Measurements from ENCODE around the gene KCNA10. TPM values are rescaled to one million over a fixed set of nuclear protein-coding genes. Genes with fewer than 3 reads are reported as not detected.

KCNA10 gene
- total RNA-seq, 1 donor from 2014 or later, result not detected

- DNase-seq (ENCODE audit: low read depth), result no peak
Observed at GRCh38 chr1:110478886-110479285, 40.1 kb downstream of the KCNA10 start.

- DNase-seq (ENCODE audit: low read depth), result no peak
Observed at GRCh38 chr1:110477967-110478640, 40.9 kb downstream of the KCNA10 start.

DNA sequence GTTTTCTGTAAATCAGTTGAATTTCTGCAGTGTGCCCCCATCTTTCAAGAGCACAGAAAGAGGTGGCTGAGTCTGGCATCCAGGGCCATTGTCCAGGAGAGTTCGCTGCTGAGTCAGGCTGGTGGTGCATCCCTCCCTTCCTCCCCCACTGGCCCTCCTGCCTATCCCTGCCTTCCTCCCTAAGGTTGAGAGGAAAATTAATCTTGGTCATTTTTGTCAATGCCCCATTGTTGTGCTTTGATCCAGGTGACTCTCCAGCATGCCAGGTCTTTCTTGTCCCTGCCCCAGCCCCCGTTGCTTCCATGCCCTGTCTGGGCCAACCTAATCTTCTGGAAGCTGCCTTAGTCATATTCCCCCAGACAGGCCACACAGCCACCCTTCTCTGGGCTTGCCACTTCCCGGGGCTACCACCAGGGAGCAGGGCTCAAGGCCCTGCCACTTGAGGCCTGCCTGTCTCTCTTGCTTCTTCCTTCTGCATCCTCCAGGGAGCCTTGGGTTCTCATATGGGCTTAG lies 41.5 kb downstream of the KCNA10 start:
- no peak for DNase-seq (ENCODE audit: low read depth)

DNA sequence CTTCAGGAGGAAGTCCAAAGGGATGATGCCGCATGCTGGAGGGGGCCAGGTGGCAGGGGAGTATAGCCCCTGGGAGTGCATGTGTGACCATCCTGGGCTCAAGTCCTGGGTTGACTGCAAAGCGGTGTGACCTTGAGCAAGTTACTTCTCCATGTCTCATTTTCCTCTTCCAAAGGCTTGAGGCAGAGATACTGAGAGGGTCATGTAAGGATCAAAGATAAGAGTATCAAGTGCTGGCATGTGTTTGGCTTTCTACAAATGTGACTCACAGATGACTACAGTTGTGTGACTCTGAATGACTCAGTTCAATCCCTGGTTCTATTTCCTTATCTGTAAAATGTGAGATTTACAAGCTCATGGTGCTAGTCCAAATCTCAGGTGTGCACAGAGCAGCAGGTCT lies 41.9 kb downstream of the KCNA10 start:
- DNase-seq (ENCODE audit: low read depth), result peak; percentile 34

DNA sequence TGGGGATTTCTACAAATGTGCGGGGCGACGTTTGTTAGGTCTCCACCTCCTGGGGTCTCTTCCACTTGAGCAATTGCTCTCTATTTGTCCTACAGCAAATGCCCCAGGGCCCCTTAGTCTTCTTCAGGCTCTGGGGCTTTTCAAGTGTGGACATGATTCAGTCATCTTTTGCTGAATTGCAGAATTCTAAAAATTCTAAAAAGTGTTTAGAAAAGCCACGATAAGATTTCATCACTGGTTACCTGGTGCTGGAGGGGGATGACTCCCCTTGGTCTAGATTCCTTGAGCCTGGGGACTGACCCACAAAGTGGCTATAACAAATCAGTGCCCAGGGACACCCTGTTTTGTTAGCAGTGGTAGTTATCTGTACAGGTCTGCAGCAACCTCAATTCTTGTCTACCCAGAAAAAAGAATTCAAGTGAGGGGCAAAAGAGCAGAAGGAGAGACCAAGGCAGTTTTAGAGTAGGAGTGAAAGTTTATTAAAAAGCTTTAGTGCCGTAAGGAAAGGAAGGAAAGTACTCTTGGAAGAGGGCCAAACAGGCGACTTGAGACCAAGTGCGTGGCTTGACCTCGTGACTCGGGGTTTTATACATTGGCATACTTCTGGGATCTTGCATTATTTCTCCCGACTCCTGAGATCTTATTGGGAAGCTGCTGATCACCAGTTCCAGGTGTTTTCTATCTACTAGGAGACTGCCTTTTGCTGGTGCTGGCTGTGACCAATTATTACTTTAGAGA lies 42.8 kb downstream of the KCNA10 start:
- no peak for DNase-seq (ENCODE audit: low read depth)

- DNase-seq (ENCODE audit: low read depth), result no peak
Observed at GRCh38 chr1:110475362-110476027, 43.5 kb downstream of the KCNA10 start.

DNA sequence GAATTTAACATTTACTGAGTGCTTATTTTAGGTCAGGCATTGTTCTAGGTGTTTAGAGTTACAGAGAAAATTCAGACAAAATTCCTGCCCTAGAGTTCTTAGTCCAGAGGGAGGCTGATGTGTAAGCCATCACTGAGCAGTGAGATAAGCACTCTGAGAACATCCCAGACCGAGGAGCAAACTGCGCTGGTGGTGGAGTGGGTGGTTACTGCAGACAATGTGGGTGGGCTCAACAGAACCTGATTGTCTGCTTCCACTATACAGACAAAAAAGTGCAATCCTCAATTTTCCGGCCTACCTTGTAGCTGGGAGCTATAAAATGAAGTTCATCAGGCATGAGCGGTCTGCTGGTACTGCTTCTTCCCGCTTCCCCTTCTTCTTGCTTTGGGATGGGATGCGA lies 44.5 kb downstream of the KCNA10 start:
- no peak for DNase-seq (ENCODE audit: low read depth)

GRCh38 chr1:110472546-110472945 lies 46.4 kb downstream of the KCNA10 start:
- DNase-seq (ENCODE audit: low read depth), result no peak

DNA sequence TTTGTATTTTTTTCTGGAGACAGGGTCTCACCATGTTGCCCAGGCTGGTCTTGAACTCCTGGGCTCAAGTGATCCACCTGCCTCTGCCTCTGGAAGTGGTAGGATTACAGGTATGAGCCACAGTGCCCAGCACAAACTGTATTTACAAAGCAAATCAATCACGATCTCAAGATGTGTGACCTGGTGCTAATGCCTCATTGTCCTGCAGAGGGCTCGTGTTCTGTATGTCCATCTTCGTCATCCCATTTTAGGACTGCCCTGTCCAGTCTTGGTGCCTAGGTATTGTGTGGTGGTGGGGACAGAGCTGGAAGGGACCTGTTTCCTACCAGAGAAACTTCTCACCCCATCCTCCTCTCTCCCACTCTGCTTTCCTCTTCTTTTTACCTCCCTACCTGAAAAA lies 47.8 kb downstream of the KCNA10 start:
- DNase-seq (ENCODE audit: low read depth), result no peak

Other genes starting within 250 kb of the KCNA10 start
- 32.2 and 34.7 TPM in 2 replicates for gene RBM15, start 179.8 kb downstream of the KCNA10 start, total RNA-seq
- 26.9 and 38.2 TPM in 2 replicates for gene SLC16A4, start 128.1 kb downstream of the KCNA10 start, total RNA-seq
- 102 TPM in 2 replicates for gene LAMTOR5, start 111.5 kb downstream of the KCNA10 start, total RNA-seq
- not detected in 2 replicates for gene PROK1, start 68.0 kb downstream of the KCNA10 start, total RNA-seq
- gene KCNA2, start 87.2 kb upstream of the KCNA10 start, total RNA-seq, result 0.10 TPM in 1 of 2 replicates, not detected in the other
- not detected in 2 replicates for gene KCNA3, start 155.8 kb upstream of the KCNA10 start, total RNA-seq

Data from myocyte (in vitro differentiated cells).